Thoracic aorta endothelial cell (primary cell): ENCODE results near the gene BSX. TPM values are rescaled to one million over a fixed set of nuclear protein-coding genes. Genes with fewer than 3 reads are reported as not detected.

Experiments used
- total RNA-seq: library from RNA; depleted of rRNA; stranded (reverse); fragments of >200 nt; gene quantifications from 2 replicates; pipeline ENCODE4 v1.2.3, GENCODE V29; 2012

BSX gene
- not detected in 2 replicates for total RNA-seq

GRCh38 chr11:122981388-122982264, at the start of gene BSX:
TSS of gene BSX (minus strand) at chr11:122981834. CDS start at chr11:122981671, 163 bp downstream.

Other genes starting within 250 kb of the BSX start
- gene CRTAM, start 143.3 kb downstream of the BSX start, total RNA-seq = not detected in 2 replicates
- gene JHY, start 99.1 kb downstream of the BSX start, total RNA-seq = 2.0 and 4.3 TPM in 2 replicates
- gene HSPA8, start 80.3 kb upstream of the BSX start, total RNA-seq = 3,673 and 3,915 TPM in 2 replicates
- gene CLMP, start 213.4 kb upstream of the BSX start, total RNA-seq = 9.2 and 11.0 TPM in 2 replicates